ENCODE results near the gene TNNT2.
A peak's percentile ranks its signal among the peaks of the same experiment; 100 is the strongest.

Gene TNNT2

GRCh38 chr1:201335174-201335870, 42.2 kb downstream of the TNNT2 start:
- no peak for DNase-seq

GRCh38 chr1:201334325-201335173, 42.9 kb downstream of the TNNT2 start:
- no peak for DNase-seq

- no peak for DNase-seq
Observed at GRCh38 chr1:201332616-201333335, 44.7 kb downstream of the TNNT2 start.

GRCh38 chr1:201332021-201332420, 45.5 kb downstream of the TNNT2 start:
- DNase-seq: no peak

GRCh38 chr1:201331166-201331565, 46.3 kb downstream of the TNNT2 start:
- DNase-seq: no peak

GRCh38 chr1:201330541-201330940, 46.9 kb downstream of the TNNT2 start:
- no peak for DNase-seq

GRCh38 chr1:201329801-201330200, 47.7 kb downstream of the TNNT2 start:
- no peak for DNase-seq

GRCh38 chr1:201329286-201329685, 48.2 kb downstream of the TNNT2 start:
- no peak for DNase-seq

GRCh38 chr1:201328576-201328975, 48.9 kb downstream of the TNNT2 start:
- no peak for DNase-seq

GRCh38 chr1:201327687-201328240, 49.7 kb downstream of the TNNT2 start:
- DNase-seq: no peak

GRCh38 chr1:201326710-201327109, 50.8 kb downstream of the TNNT2 start:
- DNase-seq: no peak

- DNase-seq: no peak
Observed at GRCh38 chr1:201325678-201326060, 51.8 kb downstream of the TNNT2 start.

GRCh38 chr1:201324821-201325677, 52.4 kb downstream of the TNNT2 start:
- no peak for DNase-seq

- DNase-seq: no peak
Observed at GRCh38 chr1:201324306-201324705, 53.2 kb downstream of the TNNT2 start.

GRCh38 chr1:201322653-201323510, 54.6 kb downstream of the TNNT2 start:
- DNase-seq: no peak

- DNase-seq: no peak
Observed at GRCh38 chr1:201321826-201322390, 55.6 kb downstream of the TNNT2 start.

GRCh38 chr1:201320168-201320788, 57.2 kb downstream of the TNNT2 start:
- DNase-seq: no peak

GRCh38 chr1:201319631-201320030, 57.8 kb downstream of the TNNT2 start:
- DNase-seq: peak in 1 of 56 donors; percentile 3

Measured in nucleus accumbens (tissue), 56 donors.